ENCODE data around the gene NANOS3.
"Not testable (repeated sequence)": the region's sequence is repeated elsewhere in the genome, so short reads cannot be mapped to it uniquely, and the experiment has no call there.

The NANOS3 gene

DNA sequence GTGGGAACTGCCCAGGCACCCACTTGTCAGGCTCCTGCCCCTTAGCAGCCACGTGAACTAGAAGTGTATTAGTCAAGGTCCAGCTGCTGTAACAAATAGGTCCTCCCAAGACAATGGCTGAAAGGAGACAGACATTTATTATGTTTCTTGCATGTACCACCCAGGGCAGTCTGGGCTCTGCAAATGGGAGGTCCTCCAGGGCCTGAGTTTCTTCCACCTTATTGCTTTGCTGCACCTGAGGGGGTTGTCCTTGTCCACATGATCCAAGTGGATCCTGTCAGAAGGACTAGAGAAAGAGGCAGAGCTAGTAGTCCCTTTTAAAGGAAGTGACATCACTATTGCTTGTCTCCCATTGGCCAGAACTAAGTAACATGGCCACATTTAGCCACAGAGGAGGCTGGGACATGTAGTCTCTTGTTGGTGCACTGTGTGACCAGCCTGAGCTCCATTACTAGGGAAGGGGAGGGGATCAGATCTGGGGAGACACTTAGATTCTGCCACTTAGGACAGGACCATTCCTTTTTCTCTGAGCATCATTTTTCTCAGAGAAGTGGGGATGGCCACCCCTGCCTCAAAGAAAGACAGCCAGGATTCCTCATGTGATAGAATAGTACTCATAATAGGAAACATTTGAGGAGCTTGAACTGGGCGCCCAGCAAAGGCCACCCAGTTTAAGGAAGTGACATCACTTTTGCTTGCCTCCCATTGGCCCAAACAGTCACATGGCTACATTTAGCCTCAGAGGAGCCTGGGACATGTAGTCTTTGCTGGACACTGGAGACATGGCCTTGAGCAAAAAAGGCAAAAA lies 44.2 kb downstream of the NANOS3 start:
- no peak for DNase-seq (ENCODE audit: low read depth)

GRCh38 chr19:13922118-13922517 lies 45.2 kb downstream of the NANOS3 start:
- DNase-seq (ENCODE audit: low read depth), result not testable (repeated sequence)

DNA sequence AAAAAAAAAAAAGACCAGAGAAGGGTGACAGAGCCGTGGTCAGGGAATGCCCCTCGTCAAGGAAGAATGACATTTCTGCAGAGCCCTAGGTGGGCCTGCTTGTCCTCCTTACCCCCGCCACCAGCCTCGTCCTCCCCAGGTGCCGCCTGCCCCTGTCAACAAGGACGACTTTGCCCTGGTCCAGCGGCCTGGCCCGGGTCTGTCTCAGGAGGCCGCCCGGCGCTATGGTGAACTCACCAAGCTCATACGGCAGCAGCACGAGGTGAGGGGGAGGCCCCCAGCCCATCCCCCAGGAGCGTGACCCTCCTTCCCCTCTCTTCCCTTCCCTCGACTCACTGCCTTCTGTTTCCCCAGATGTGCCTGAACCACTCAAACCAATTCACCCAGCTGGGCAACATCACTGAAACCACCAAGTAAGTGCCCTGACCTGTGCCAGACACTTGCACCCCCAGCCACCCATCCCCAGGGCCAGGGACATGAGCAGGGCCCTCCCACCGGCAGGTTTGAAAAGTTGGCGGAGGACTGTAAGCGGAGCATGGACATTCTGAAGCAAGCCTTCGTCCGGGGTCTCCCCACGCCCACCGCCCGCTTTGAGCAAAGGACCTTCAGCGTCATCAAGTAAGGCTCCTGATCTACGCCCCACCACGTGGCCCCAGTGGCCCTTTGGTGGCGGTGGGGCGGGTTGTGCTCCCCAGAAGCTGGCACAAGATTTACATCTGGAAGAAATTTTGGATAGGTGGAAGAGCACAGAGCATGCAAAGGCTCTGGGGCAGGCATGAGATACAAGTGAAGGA lies 46.5 kb downstream of the NANOS3 start:
- DNase-seq (ENCODE audit: low read depth), result no peak

- DNase-seq (ENCODE audit: low read depth), result no peak
These were observed 49.1 kb downstream of the NANOS3 start for GRCh38 chr19:13926010-13926409.

DNA sequence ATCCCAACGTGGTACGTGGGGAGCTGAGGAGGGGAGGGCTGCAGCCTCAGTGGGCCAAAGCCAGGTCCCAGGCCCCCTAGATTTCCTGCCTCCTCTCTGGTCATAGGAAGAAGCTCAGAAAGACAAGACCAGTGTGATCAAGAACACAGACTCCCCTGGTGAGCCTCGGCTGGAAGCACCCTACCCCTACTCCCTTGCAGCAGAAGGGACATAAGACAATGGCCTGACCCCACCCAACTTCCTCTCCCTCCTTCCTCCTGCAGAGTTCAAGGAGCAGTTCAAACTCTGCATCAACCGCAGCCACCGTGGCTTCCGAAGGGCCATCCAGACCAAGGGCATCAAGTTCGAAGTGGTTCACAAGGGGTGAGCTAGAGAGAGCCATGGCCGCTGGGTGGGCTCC lies 49.8 kb downstream of the NANOS3 start:
- DNase-seq (ENCODE audit: low read depth), result no peak

DNA sequence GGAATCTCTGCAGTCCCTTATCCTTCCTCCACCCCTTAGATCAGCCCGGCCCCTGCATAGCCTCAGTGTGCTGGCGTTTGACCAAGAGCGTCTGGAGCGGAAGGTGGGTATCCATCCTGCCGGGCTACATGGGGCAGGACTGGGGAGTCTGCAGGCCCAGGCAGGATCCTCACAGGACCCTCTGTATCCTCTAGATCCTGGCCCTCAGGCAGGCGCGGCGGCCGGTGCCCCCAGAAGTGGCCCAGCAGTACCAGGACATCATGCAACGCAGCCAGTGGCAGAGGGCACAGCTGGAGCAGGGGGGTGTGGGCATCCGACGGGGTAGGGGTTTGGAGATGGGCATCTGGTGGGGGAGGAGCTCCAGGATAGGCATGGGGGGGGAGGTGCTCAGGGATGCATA lies 52.4 kb downstream of the NANOS3 start:
- DNase-seq (ENCODE audit: low read depth), result no peak

DNA sequence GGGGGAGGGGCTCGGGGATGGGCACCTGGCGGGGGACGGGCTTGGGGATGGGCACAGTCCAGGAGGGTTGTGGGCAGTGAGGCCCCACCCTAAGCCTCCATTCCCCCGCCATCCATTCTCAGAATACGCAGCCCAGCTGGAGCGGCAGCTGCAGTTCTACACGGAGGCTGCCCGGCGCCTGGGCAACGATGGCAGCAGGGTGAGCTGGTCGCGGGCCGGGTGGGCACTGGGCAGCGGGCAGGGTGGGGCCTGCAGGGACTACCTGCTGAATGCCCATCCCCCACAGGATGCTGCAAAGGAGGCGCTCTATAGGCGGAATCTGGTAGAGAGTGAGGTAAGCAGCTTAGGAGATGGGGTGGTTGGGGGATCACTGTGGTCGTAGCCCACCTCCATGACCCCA lies 53.0 kb downstream of the NANOS3 start:
- no peak for DNase-seq (ENCODE audit: low read depth)
